Stimulated activated CD4-positive, alpha-beta T cell treated with anti-CD3 and anti-CD28 coated beads, Interleukin-4, amount 100 ng/mL, for 48 hours (primary cell): ENCODE data around the gene RALGPS1.
"Not testable (repeated sequence)": the region's sequence is repeated elsewhere in the genome, so short reads cannot be mapped to it uniquely, and the experiment has no call there.

Experiments
- DNase-seq, 2 donors: peaks; one replicate each; pipeline ENCODE4 v3.0.0-alpha.2; 2020; ENCODE audit warnings: low read depth in 2 of 2

The RALGPS1 gene

GRCh38 chr9:127155314-127155960 lies 240.9 kb downstream of the RALGPS1 start:
- no peak for DNase-seq

- no peak for DNase-seq
Observed at GRCh38 chr9:127158786-127159324, 244.3 kb downstream of the RALGPS1 start.

GRCh38 chr9:127159325-127159801 lies 244.8 kb downstream of the RALGPS1 start:
- no peak for DNase-seq

GRCh38 chr9:127159949-127160610 lies 245.5 kb downstream of the RALGPS1 start:
- DNase-seq, result no peak

GRCh38 chr9:127161081-127161624 lies 246.6 kb downstream of the RALGPS1 start:
- no peak for DNase-seq

GRCh38 chr9:127162046-127162863 lies 247.7 kb downstream of the RALGPS1 start:
- no peak for DNase-seq

GRCh38 chr9:127162864-127163365 lies 248.3 kb downstream of the RALGPS1 start:
- DNase-seq, result no peak

GRCh38 chr9:127163409-127163808 lies 248.8 kb downstream of the RALGPS1 start:
- DNase-seq, result no peak

- no peak for DNase-seq
Observed at GRCh38 chr9:127165116-127165515, 250.5 kb downstream of the RALGPS1 start.

- no peak for DNase-seq
Observed at GRCh38 chr9:127166111-127166510, 251.5 kb downstream of the RALGPS1 start.

- no peak for DNase-seq
Observed at GRCh38 chr9:127166651-127167524, 252.3 kb downstream of the RALGPS1 start.

- DNase-seq, result no peak
Observed at GRCh38 chr9:127167560-127168326, 253.2 kb downstream of the RALGPS1 start.

- no peak for DNase-seq
Observed at GRCh38 chr9:127168756-127169574, 254.4 kb downstream of the RALGPS1 start.

GRCh38 chr9:127169575-127169883 lies 254.9 kb downstream of the RALGPS1 start:
- no peak for DNase-seq

GRCh38 chr9:127170103-127170502 lies 255.5 kb downstream of the RALGPS1 start:
- DNase-seq, result no peak

- no peak for DNase-seq
Observed at GRCh38 chr9:127170652-127171051, 256.1 kb downstream of the RALGPS1 start.

GRCh38 chr9:127171348-127171747 lies 256.8 kb downstream of the RALGPS1 start:
- DNase-seq, result not testable (repeated sequence)

- no peak for DNase-seq
Observed at GRCh38 chr9:127172066-127172707, 257.6 kb downstream of the RALGPS1 start.

GRCh38 chr9:127173063-127173462 lies 258.5 kb downstream of the RALGPS1 start:
- DNase-seq, result no peak
